ENCODE measurements around the gene NUP210L. TPM values are rescaled to one million over a fixed set of nuclear protein-coding genes. Genes with fewer than 3 reads are reported as not detected.

NUP210L gene
- total and polyA plus RNA-seq, 2 donors (not counting 3 experiments of a cell fraction or from before 2014, with no cell fraction given) = 0.01 to 0.07 TPM

- H2AFZ ChIP-seq (ENCODE audit: low read depth, low read length) = no peak overlapping the region
- no peak overlapping the region for H3K9ac ChIP-seq (replicated peaks; ENCODE audit: extremely low read depth, insufficient read depth, low read length)
- no peaks in the 10 kb centered on the region for H3K9me1 ChIP-seq (replicated peaks; ENCODE audit: control insufficient read depth, extremely low read depth, insufficient read depth, low read length)
- peaks cover 9 to 10% of the 10 kb centered on the region in 2 experiments for H3K36me3 ChIP-seq (ENCODE audit: control insufficient read depth in 2 of 2, extremely low read depth in 1 of 2, insufficient read depth in 2 of 2, low read length in 2 of 2)
- H3K27me3 ChIP-seq (ENCODE audit: control insufficient read depth in 2 of 2, insufficient read depth in 2 of 2, low read length in 2 of 2) = no peaks in the 10 kb centered on the region
- dilution Hi-C loops (cut with MboI; ENCODE audit: extremely low pct_ligation_motif_present, low sequenced_read_pairs) (no loop called here), intact Hi-C loops (cut with micrococcal nuclease) (loop anchor here (10.0 kb wide), 1 partner anchor 159 kb away; the partner anchor contains the start of gene NUP210L)
- no peaks in the 10 kb centered on the region for H3K9me3 ChIP-seq (replicated peaks; ENCODE audit: control insufficient read depth, insufficient read depth, low read length)
- FAIRE-seq (no peak), DNase-seq (ENCODE audit: low read depth, low spot score) (no peak)
- ChIA-PET CTCF (interaction anchor here (1.2 kb wide), 1 partner anchor 339 kb away, joined by 4 read pairs; no protein-coding TSS in a partner anchor), POLR2A (no interaction called here)
- H3K4me1 ChIP-seq (ENCODE audit: control insufficient read depth, extremely low read depth, insufficient read depth, low read length) = peaks cover 17% of the 10 kb centered on the region
- no peak overlapping the region for H3K4me3 ChIP-seq (replicated peaks in 1 of 3; ENCODE audit: insufficient read depth in 1 of 3, low read depth in 1 of 3, low read length in 3 of 3)
- no peak overlapping the region for H3K27ac ChIP-seq (ENCODE audit: insufficient read depth, low read depth, low read length)
- H3K79me2 ChIP-seq (ENCODE audit: control insufficient read depth, insufficient read depth, low read length) = peaks cover 21% of the 10 kb centered on the region
- no peak overlapping the region for H3K4me2 ChIP-seq (ENCODE audit: insufficient read depth, low read length)
- no TSS peak for BruUV-seq (replicated peaks)
- TF ChIP-seq GATA2 (IDR thresholded peaks at IDR 0.05; ENCODE audit: insufficient read depth, insufficient read length, low read depth, low read length) = no peak
- no peak for TF ChIP-seq POLR2AphosphoS5 (IDR thresholded peaks at IDR 0.05; ENCODE audit: insufficient read depth, low read depth, low read length)
- no peak for TF ChIP-seq MYC (IDR thresholded peaks at IDR 0.05; ENCODE audit: low read depth, low read length)
- TF ChIP-seq CTCF (IDR thresholded peaks at IDR 0.05; ENCODE audit: extremely low read depth in 1 of 2, insufficient read depth in 1 of 2, low read depth in 1 of 2, low read length in 2 of 2) = no peak
- H4K20me1 ChIP-seq (replicated peaks; ENCODE audit: control insufficient read depth, extremely low read depth, insufficient read depth, low read length) = no peaks in the 10 kb centered on the region
Observed at GRCh38 chr1:153995640-153996039, 159.2 kb downstream of the NUP210L start.

- POLR2A ChIA-PET = interaction anchor here (0.5 kb wide), 1 partner anchor 180 kb away, joined by 7 read pairs; no protein-coding TSS in a partner anchor
Observed at GRCh38 chr1:153995202-153995601, 159.7 kb downstream of the NUP210L start.

More at GRCh38 chr1:153995202-153995601, 159.7 kb downstream of the NUP210L start:
- no peaks in the 10 kb centered on the region for H3K9me3 ChIP-seq (replicated peaks; ENCODE audit: control insufficient read depth, insufficient read depth, low read length)
- dilution Hi-C loops (cut with MboI; ENCODE audit: extremely low pct_ligation_motif_present, low sequenced_read_pairs) = no loop called here
- BruUV-seq (replicated peaks) = no TSS peak
- CTCF ChIA-PET = interaction anchor here (1.2 kb wide), 1 partner anchor 340 kb away, joined by 4 read pairs; no protein-coding TSS in a partner anchor
- H3K4me1 ChIP-seq (ENCODE audit: control insufficient read depth, extremely low read depth, insufficient read depth, low read length) = peaks cover 17% of the 10 kb centered on the region
- FAIRE-seq (no peak), DNase-seq (ENCODE audit: low read depth, low spot score) (no peak)
- H4K20me1 ChIP-seq (replicated peaks; ENCODE audit: control insufficient read depth, extremely low read depth, insufficient read depth, low read length) = no peaks in the 10 kb centered on the region
- H3K9me1 ChIP-seq (replicated peaks; ENCODE audit: control insufficient read depth, extremely low read depth, insufficient read depth, low read length) = no peaks in the 10 kb centered on the region
- peaks cover 9 to 10% of the 10 kb centered on the region in 2 experiments for H3K36me3 ChIP-seq (ENCODE audit: control insufficient read depth in 2 of 2, extremely low read depth in 1 of 2, insufficient read depth in 2 of 2, low read length in 2 of 2)
- no peak overlapping the region for H3K4me2 ChIP-seq (ENCODE audit: insufficient read depth, low read length)
- TF ChIP-seq CTCF (IDR thresholded peaks at IDR 0.05; ENCODE audit: extremely low read depth in 1 of 2, insufficient read depth in 1 of 2, low read depth in 1 of 2, low read length in 2 of 2) (no peak), MAX (IDR thresholded peaks at IDR 0.05; ENCODE audit: insufficient read depth, insufficient read length) (no peak), FOS (IDR thresholded peaks at IDR 0.05; ENCODE audit: borderline replicate concordance, insufficient read depth, low read length) (no peak), POLR2AphosphoS5 (IDR thresholded peaks at IDR 0.05; ENCODE audit: insufficient read depth, low read depth, low read length) (no peak), JUN (IDR thresholded peaks at IDR 0.05; ENCODE audit: borderline replicate concordance, insufficient read depth, insufficient read length, low read depth) (no peak), POLR2A (IDR thresholded peaks at IDR 0.05; ENCODE audit: low read depth, low read length) (no peak), EZH2 (IDR thresholded peaks at IDR 0.05; ENCODE audit: borderline replicate concordance, low read depth, low read length, severe bottlenecking) (no peak), GATA2 (IDR thresholded peaks at IDR 0.05; ENCODE audit: insufficient read depth, insufficient read length, low read depth, low read length) (no peak), MYC (IDR thresholded peaks at IDR 0.05; ENCODE audit: low read depth, low read length) (no peak)
- no peak overlapping the region for H2AFZ ChIP-seq (ENCODE audit: low read depth, low read length)
- H3K4me3 ChIP-seq (replicated peaks in 1 of 3; ENCODE audit: insufficient read depth in 1 of 3, low read depth in 1 of 3, low read length in 3 of 3) = no peak overlapping the region
- intact Hi-C loops (cut with micrococcal nuclease) = loop anchor here (10.0 kb wide), 1 partner anchor 160 kb away; the partner anchor contains the start of gene NUP210L
- no peak overlapping the region for H3K27ac ChIP-seq (ENCODE audit: insufficient read depth, low read depth, low read length)
- peaks cover 21% of the 10 kb centered on the region for H3K79me2 ChIP-seq (ENCODE audit: control insufficient read depth, insufficient read depth, low read length)
- H3K9ac ChIP-seq (replicated peaks; ENCODE audit: extremely low read depth, insufficient read depth, low read length) = no peak overlapping the region
- no peaks in the 10 kb centered on the region for H3K27me3 ChIP-seq (ENCODE audit: control insufficient read depth in 2 of 2, insufficient read depth in 2 of 2, low read length in 2 of 2)

Data from endothelial cell of umbilical vein (primary cell).